Heart right ventricle (tissue), 16 donors: ENCODE data around the gene C1QTNF4. TPM values are rescaled to one million over a fixed set of nuclear protein-coding genes. Genes with fewer than 3 reads are reported as not detected.

Experiments used
- ATAC-seq, 8 donors: fragments of 200-7000 bp; cut with Tn5 transposase; one replicate each; pipeline ENCODE4 v1.9.1; 2020; ENCODE audit warnings: mild to moderate bottlenecking in 8 of 8, moderate library complexity in 8 of 8, moderate number of reproducible peaks in 1 of 8
- DNase-seq, 2 donors: peaks; one replicate each; pipeline ENCODE4 v3.0.0-alpha.2; 2020
- H3K27ac ChIP-seq, 10 donors: fragments of 200-600 bp; sonication (generic) in 2 of 10; one replicate each; pipeline versions ENCODE4 v1.5.0 to v1.8.0; 2020 to 2022; ENCODE audit warnings: mild to moderate bottlenecking in 3 of 10
- H3K27me3 ChIP-seq, 7 donors: fragments of 200-600 bp; one replicate each; pipeline ENCODE4 v1.8.0; 2021 to 2022; ENCODE audit warnings: mild to moderate bottlenecking in 2 of 7
- H3K36me3 ChIP-seq, 9 donors: fragments of 200-600 bp; sonication (generic) in 1 of 9; one replicate each; pipeline versions ENCODE4 v1.5.0 to v1.8.0; 2020 to 2022; ENCODE audit warnings: mild to moderate bottlenecking in 2 of 9
- H3K4me1 ChIP-seq, 9 donors: fragments of 200-600 bp; sonication (generic) in 1 of 9; one replicate each; pipeline versions ENCODE4 v1.5.0 to v1.8.0; 2020 to 2022; ENCODE audit warnings: mild to moderate bottlenecking in 4 of 9
- H3K4me3 ChIP-seq, 10 donors: fragments of 200-600 bp; sonication (generic) in 2 of 10; one replicate each; pipeline versions ENCODE4 v1.5.0 to v1.8.0; 2020 to 2022; ENCODE audit warnings: mild to moderate bottlenecking in 7 of 10, moderate library complexity in 2 of 10
- H3K9me3 ChIP-seq, 11 donors: fragments of 200-600 bp in 10 of 11; sonication (generic) in 2 of 11; one replicate each; pipeline versions ENCODE4 v1.5.0 to v1.8.0; 2013 to 2022; ENCODE audit warnings: mild to moderate bottlenecking in 2 of 11, control low read depth in 1 of 11, moderate library complexity in 1 of 11
- CTCF ChIP-seq, 9 donors: fragments of 200-600 bp; sonication (generic) in 2 of 9; IDR thresholded peaks; one replicate each; pipeline versions ENCODE4 v1.5.0 to v1.8.0; 2021 to 2022; ENCODE audit warnings: antibody characterized with exemption in 9 of 9, mild to moderate bottlenecking in 5 of 9, moderate library complexity in 1 of 9
- WGBS, 2 donors: extraction: QIAGEN DNeasy Blood & Tissue Kit; methylation state at CpG; one replicate each; pipeline ENCODE4 v1.1.7; 2013; ENCODE audit warnings: inconsistent platforms in 1 of 2; 5-methylcytosine and 5-hydroxymethylcytosine counted together
- intact Hi-C, 10 donors: fragments of 100-400 bp; cut with DNase I; formaldehyde crosslinking; loops; one replicate each; pipeline versions ENCODE4 v1.11.1 to v1.14.2; 2022
- polyA plus RNA-seq, 2 donors: library from polyadenylated mRNA; stranded (reverse); fragments of 200-250 nt; gene quantifications; one replicate each; pipeline ENCODE4 v1.2.3, GENCODE V29; 2013
- total RNA-seq, 10 donors: library from RNA; stranded (reverse); fragmentation: NEBNext Ultra II Directional in 3 of 10; extraction: Animal tissue kit (Norgen Biotek cat#: 25700) in 3 of 10; gene quantifications; one replicate each; pipeline versions ENCODE4 v1.2.1 to v1.2.4, GENCODE V29; 2021 to 2023
- donor health status: Arrhythmogenic right ventricular cardiomyopathy.
- donor health status: ischemic (EF 13 %, LVEDD 7.1; RV severe dilation, severe dysfunction).
- donor health status: healthy with polysubstance abuse.
- donor health status: DM: no; HTN: yes; CAD: no.
- donor health status: DM: no; HTN: no; CAD: no.
- donor health status: ischemic (EF 25% LVEDD 6.9; RV normal size, moderate dysfunction).
- donor health status: ischemic (EF 25% LVEDD 5.7; RV mildly dilated, moderate dysfunction).
- donor health status: healthy.
- donor health status: DM: yes; HTN: yes; CAD: no.
- donor health status: Ischemic cardiomyopathy.
- donor health status: ischemic (EF 35%, LVEDD 5.7; RV mildly dilated, moderate dysfunction).
- donor health status: nonischemic (EF 11% LVEDD 7.7; RV severe dilation, severe dysfunction).
- donor health status: DM: yes; HTN: yes; CAD: no.
- donor health status: PGD.
- donor health status: ischemic (EF 29% LVEDD 5.4; RV normal size, mild dysfunction).
- donor health status: nonischemic (EF 23%, LVEDD 6.1; RV moderate dilation, normal function).

C1QTNF4 gene
- total and polyA plus RNA-seq, 12 donors, result 0.15 to 1.4 (median 0.42) TPM; not detected in 1

DNA sequence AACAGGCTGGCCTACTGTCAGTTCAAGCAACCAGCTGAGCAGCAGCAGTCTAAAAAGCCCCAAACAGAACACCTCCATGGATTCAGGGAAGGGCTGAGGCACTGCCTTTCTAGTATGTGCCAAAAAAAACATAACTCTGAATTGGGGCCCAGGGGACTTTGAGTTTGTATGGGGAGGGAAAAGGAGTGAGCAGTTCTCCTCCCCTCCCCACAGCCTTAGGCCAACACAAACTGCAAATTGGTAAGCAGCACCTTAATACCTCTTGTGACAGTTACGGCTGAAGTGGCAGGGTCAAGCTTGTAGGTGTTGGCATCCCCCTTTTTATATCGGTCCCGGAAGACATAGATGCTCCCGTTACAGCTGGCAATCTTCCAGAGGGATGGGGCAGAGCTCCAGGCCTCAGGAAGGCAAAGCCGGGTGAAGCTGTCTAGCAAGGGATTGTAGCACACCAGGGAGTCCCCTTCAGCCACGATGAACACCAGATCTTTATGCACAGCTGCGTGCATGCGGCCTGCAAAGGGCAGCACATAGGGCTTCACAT is 21.4 kb downstream of the C1QTNF4 start:
- 23 to 32% methylated on average over 8 of the region's 8 CpGs for WGBS, 2 donors
- peak in 7 of 8 donors; percentile 10 to 66 (median 29) for ATAC-seq
- no peak for DNase-seq
- H3K36me3 ChIP-seq, result peaks cover 0 to 93% (median 20%) of the 10 kb centered on the region in 9 donors
- H3K9me3 ChIP-seq, result no peaks in the 10 kb centered on the region
- intact Hi-C loops, result loop anchor here in 1 of 10 donors (5.0 kb wide), 1 partner anchor 35 kb away; no protein-coding TSS in a partner anchor
- H3K4me1 ChIP-seq, result peaks cover 16 to 51% (median 35%) of the 10 kb centered on the region in 9 donors
- H3K4me3 ChIP-seq, result no peak overlapping the region
- no peak for TF ChIP-seq CTCF (IDR thresholded peaks at IDR 0.05)
- H3K27me3 ChIP-seq, result no peaks in the 10 kb centered on the region
- peak overlapping the region in 6 of 10 donors; percentile 17 to 73 (median 40) for H3K27ac ChIP-seq

DNA sequence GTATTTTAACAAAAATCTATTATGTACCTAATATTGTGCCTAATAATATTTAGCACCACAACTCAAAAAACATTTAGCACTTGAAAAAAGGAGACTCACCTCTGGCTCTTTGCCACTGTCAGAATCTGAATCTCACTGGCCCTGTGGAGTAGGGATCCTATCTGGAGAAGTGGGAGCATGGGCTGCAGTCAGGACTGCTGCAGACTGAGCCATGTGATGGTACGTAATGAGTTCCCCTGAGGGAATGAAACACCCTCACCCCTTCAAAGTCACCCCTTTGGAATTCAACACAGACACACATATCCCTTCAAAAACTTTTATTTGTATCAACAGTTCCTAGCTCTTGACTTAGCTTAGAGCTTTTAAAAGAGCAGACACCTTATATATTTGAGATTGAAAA is 22.3 kb downstream of the C1QTNF4 start:
- WGBS, 2 donors, result 27 to 30% methylated on average over 1 of the region's 1 CpG
- DNase-seq, result no peak
- H3K27me3 ChIP-seq, result no peaks in the 10 kb centered on the region
- peak overlapping the region in 3 of 10 donors; percentile 11 to 73 (median 63) for H3K27ac ChIP-seq
- no peak overlapping the region for H3K4me3 ChIP-seq
- H3K9me3 ChIP-seq, result no peaks in the 10 kb centered on the region
- no peak for TF ChIP-seq CTCF (IDR thresholded peaks at IDR 0.05)
- intact Hi-C loops, result loop anchor here in 1 of 10 donors (5.0 kb wide), 1 partner anchor 35 kb away; no protein-coding TSS in a partner anchor
- peak in 3 of 8 donors; percentile 42 to 52 (median 45) for ATAC-seq
- peaks cover 14 to 45% (median 27%) of the 10 kb centered on the region in 9 donors for H3K4me1 ChIP-seq
- peaks cover 0 to 85% (median 20%) of the 10 kb centered on the region in 9 donors for H3K36me3 ChIP-seq

GRCh38 chr11:47571357-47571729 is 22.9 kb downstream of the C1QTNF4 start:
- peaks cover 0 to 79% (median 20%) of the 10 kb centered on the region in 9 donors for H3K36me3 ChIP-seq
- H3K9me3 ChIP-seq, result no peaks in the 10 kb centered on the region
- DNase-seq, result no peak
- peaks cover 14 to 45% (median 29%) of the 10 kb centered on the region in 9 donors for H3K4me1 ChIP-seq
- H3K4me3 ChIP-seq, result no peak overlapping the region
- WGBS, 2 donors, result 84 to 89% methylated on average over 4 of the region's 4 CpGs
- no peak for TF ChIP-seq CTCF (IDR thresholded peaks at IDR 0.05)
- intact Hi-C loops, result loop anchor here in 1 of 10 donors (5.0 kb wide), 1 partner anchor 36 kb away; no protein-coding TSS in a partner anchor
- ATAC-seq, result no peak
- H3K27me3 ChIP-seq, result no peaks in the 10 kb centered on the region
- peak overlapping the region in 1 of 10 donors; percentile 73 for H3K27ac ChIP-seq

DNA sequence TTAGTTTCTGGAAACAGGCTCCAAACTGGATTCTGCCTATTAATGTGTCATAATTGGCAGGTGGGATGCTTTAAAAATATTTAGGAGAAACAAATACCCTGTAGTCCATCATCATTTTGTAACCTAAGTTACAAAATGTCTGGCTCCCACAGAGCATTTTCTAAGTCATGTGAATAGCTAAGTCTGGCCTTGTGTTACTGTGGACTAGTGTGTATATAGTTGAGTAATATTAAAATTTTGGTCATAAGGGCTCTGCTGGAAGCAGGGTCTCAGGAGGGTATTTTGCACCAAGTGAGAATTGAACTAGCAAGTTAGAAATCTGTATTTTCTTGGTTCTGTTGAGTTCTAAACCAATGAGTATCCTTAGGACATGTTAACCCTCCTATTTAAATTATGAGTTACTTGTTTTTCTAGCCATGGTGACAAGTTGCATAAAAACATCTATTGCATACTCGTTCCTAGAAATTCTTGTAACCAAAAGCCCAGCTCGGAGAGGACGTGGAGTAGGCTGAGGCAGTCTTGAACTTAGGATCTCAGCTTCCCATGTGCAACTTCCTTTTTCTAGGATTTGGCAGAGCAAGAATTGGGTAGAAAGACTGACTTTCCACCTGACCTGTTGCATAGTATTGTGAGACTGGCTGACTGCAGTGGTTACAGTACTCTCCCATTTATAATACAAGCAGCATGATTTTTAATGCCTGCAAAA is 23.4 kb downstream of the C1QTNF4 start:
- H3K27me3 ChIP-seq, result no peaks in the 10 kb centered on the region
- peak overlapping the region in 1 of 10 donors; percentile 73 for H3K27ac ChIP-seq
- TF ChIP-seq CTCF (IDR thresholded peaks at IDR 0.05), result no peak
- ATAC-seq, result no peak
- 92 to 94% methylated on average over 3 of the region's 3 CpGs for WGBS, 2 donors
- intact Hi-C loops, result loop anchor here in 1 of 10 donors (5.0 kb wide), 1 partner anchor 36 kb away; no protein-coding TSS in a partner anchor
- no peaks in the 10 kb centered on the region for H3K9me3 ChIP-seq
- no peak for DNase-seq
- H3K36me3 ChIP-seq, result peaks cover 0 to 74% (median 20%) of the 10 kb centered on the region in 9 donors
- peaks cover 16 to 49% (median 29%) of the 10 kb centered on the region in 9 donors for H3K4me1 ChIP-seq
- no peak overlapping the region for H3K4me3 ChIP-seq
